ENCODE data around the gene E2F3.

- TF ChIP-seq CTCF (conservative IDR thresholded peaks at IDR 0.05 in 1 of 2, IDR thresholded peaks at IDR 0.05 in 1 of 2; ENCODE audit: extremely low read depth in 1 of 2, insufficient read depth in 1 of 2, low read depth in 1 of 2, low read length in 2 of 2) (no peak), EZH2 (IDR thresholded peaks at IDR 0.05; ENCODE audit: borderline replicate concordance, low read length) (no peak)
Measured at GRCh38 chr6:20487669-20488375, 86.1 kb downstream of the E2F3 start.
